ENCODE data around the gene TNFSF11.

GRCh38 chr13:42617221-42617620 lies 43.3 kb downstream of the TNFSF11 start:
- no peak for TF ChIP-seq CTCF (IDR thresholded peaks at IDR 0.05)
- no peak for TF ChIP-seq POLR2A (IDR thresholded peaks at IDR 0.05)
